ENCODE measurements around the gene PDE9A.

PDE9A gene

DNA sequence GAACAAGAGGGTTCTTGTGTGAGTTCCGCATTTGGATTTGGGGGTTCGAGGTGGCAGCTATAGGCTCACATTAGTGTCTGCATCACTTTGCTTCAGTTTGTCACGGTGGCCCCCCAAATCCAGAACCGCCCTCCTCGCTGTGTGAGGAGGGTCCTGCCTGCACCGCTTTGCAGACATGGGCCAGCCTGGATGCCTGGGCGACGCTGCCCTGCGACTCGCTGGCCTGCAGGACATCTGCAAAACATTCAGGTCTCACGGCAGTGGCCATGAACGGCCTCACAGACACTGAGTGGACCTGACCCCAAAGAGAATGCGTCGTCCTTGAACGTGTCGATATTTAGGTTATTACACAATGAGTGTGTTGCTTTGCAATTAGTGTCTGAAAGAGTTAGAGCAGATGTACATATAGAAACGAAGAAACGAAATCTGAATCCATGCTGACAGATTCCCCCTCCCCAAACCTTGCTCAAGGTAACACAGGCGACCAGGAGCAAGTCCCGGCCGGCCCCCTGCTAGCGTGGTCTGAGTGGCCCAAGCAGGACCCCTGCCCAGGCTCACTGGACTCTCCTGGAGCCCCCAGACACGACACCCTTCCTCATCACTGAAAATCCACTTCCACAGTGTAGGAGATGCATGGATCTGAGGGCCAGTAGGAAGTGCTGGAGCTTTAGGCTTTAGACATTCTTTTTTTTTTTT lies 20.4 kb downstream of the PDE9A start:
- DNase-seq, result no peak

- no peak for DNase-seq
These were observed 21.0 kb downstream of the PDE9A start for GRCh38 chr21:42674351-42674940.

GRCh38 chr21:42675403-42675802 lies 22.0 kb downstream of the PDE9A start:
- no peak for DNase-seq

DNA sequence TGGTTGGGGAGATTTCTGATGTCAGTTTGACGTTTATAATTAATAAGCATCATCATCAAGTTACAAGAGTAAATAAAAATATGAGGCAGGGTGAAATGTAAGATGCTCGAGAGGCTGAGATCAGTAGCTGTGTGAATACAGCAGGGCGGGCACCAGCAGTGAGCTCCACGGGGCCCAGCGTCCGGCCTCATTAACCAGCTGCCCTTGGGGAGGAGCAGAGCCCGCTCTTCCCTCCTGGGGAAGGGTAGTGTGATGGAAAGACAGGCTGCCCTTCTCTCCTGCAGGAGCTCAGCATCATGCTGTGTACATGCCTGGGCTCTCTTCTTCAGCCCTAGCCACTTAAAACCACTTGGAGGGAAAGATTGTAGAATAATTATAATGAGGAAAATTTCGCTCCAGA lies 23.4 kb downstream of the PDE9A start:
- no peak for DNase-seq

DNA sequence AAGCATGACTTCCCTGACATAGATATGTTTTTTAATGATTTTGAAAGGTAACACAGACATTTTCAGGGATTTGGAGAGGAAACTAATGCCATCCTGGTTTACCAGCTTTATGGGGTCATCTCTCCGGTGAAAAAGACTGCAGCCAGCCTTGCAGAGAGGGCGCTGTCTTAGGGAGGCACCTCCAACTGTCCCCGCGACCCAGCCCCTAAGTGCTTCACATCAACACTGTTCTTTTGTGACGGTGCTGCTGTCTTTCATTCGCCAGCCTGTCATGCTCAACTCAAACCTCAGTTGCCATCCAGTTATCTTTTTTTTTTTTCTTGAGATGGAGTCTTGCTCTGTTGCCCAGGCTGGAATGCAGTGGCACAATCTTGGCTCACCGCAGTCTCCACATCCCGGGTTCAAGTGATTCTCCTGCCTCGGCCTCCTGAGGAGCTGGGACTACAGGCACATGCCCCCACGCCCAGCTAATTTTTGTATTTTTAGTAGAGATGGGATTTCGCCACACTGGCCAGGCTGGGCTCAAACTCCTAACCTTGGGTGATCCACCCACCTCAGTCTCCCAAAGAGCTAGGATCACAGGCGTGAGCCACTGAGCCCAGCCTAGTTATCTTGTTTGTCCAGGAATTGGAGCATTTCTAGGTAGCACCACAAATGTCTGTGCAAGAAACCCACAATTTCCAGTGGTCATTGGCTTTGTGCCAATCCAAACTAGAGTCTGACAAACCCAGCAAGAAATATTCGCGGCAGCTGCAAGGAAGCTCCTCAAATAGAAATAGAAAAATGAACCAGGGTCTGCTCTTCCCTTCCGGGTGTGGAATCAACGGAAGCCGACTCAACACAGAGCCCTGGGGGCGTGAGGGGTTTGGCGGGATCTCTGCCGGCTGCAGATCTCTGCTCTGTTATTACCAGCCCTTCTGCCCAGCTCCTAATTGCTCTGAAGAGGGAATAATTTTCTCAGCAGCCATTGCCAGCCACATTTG lies 24.2 kb downstream of the PDE9A start:
- DNase-seq, result no peak

GRCh38 chr21:42678618-42679295 lies 25.3 kb downstream of the PDE9A start:
- no peak for DNase-seq

- DNase-seq, result no peak
These were observed 26.1 kb downstream of the PDE9A start for GRCh38 chr21:42679319-42680057.

DNA sequence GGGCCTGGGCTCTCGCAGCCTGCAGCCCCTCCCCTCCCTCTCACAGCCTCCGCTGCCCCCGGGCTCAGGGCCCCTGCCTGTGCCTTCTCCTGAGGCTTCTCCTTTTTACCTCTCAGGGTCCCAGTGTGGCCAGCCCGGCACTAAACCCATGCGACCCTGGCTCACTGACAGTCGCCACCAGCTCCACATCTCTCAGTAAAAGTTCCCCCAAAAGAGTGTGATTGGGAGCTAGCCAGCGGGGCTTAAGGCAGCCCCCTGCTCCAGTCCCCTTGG lies 26.6 kb downstream of the PDE9A start:
- no peak for DNase-seq

DNA sequence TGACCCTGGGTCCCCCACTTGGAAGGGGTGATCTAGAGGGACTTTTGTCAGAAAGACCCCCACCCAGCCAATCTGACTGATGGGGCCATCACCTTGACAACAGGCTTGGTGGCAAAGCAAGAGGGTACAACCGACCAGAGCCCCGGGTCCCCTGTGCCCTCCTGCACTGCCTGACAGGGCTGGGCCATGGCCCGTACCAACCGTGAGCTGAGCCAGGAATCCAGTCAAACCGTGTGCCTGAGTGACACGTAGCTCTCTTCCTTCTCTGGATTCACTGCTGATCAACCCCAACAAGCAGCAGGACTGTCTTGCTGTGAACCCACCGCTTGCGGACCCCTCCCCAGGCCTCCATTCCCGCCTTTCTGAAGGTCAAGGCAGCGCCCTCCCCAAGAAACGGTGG lies 27.0 kb downstream of the PDE9A start:
- no peak for DNase-seq

GRCh38 chr21:42681296-42682206 lies 28.1 kb downstream of the PDE9A start:
- DNase-seq, result no peak

DNA sequence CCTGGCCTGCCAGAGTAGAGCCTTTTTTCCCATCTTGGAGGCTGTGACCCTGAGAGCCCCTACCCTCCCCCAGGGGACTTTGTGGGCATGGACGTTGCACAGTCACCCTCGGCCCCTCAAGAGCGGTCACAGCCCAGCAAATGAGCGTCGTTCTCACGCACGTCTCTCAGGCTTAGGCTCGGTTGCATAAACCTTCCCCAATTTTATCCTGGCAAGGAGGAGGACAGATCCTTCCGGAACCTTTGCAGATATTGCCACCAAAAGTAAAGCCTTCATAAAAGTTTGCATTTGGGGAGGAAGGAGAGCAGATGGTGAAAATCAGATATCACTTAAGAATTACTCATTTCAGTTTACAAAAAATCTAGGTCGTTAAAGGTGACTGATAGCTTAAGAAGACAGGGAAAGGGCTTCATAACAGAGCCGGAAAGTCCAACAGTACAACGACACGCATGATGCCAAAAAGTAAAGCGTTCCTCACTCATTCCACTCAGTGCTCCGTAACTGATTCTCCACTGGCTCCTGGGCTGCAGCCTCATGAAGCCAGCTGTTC lies 29.3 kb downstream of the PDE9A start:
- no peak for DNase-seq

DNA sequence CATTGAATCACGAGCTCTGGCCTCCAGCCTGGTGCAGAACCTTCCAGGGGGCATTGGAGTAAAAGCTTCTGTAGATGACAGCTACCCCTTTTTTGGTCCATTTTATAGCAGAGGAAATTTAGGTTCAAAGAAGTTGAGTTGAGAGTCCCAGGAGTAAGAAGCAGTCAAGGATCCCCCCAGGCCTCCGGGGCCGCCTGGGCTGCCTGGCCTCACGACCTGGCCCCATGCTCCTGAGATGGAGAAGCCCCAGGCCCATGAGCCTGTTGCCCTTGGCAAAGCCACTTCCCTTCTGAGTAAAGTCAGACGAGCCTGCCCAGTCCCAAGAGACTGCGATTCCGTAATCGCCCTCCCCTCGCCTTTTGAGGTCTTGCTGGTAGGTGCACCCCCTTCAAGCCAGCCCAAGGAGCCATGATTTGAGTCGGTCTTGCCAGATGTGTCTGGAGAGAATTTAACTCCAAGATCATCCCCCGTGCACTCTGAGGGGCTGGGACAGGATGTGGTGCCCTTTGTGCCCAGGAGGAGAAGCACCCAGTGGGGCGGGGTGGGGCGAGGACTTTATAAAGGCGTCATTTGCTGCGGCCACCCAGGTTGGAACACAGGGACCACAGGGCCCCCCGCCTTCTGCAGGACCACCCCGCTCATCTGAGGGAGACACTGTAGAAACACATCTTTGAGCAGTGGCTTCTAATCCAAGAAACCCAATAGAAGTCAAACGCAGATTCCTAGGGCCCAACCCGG lies 30.1 kb downstream of the PDE9A start:
- no peak for DNase-seq

GRCh38 chr21:42684109-42684916 lies 30.9 kb downstream of the PDE9A start:
- peak; percentile 36 for DNase-seq

DNA sequence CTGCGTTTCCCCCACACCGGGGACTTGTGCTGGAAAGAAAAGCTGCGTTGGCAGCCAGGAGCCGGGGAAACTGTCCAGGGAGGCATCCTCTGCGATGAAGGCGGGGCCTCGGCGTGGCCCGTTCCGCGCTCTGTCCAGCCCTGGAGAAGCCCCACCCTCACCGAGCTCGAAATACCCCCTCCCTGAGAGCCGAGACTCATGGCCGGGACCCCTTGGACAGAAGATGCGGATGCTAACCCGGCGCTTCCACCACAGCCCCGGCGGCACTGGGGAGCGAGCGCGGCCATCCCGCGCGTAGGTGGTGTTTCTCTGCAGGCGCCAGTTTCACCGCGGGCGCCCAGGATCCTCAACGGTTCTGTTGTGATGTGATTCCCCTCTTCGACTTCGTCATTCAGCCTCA lies 31.6 kb downstream of the PDE9A start:
- DNase-seq, result no peak

GRCh38 chr21:42685954-42686500 lies 32.6 kb downstream of the PDE9A start:
- no peak for DNase-seq

DNA sequence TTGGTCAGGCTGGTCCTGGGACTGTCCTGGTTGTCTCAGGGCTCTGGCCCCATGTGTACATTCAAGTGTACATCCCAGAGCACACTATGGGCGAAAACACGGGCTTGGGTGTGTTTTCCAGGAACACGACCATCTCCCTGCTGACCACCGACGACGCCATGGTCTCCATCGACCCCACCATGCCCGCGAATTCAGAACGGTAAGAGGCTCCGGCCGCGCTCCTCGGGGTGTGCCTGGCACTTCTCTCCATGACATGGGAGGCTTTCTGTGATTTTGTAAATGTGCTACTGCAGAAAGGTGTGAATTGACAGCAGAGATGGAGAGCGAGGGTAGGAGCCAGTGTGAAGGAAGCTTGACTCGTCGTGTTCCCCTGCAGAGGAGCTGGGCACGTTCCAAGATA lies 34.4 kb downstream of the PDE9A start:
- no peak for DNase-seq

DNA sequence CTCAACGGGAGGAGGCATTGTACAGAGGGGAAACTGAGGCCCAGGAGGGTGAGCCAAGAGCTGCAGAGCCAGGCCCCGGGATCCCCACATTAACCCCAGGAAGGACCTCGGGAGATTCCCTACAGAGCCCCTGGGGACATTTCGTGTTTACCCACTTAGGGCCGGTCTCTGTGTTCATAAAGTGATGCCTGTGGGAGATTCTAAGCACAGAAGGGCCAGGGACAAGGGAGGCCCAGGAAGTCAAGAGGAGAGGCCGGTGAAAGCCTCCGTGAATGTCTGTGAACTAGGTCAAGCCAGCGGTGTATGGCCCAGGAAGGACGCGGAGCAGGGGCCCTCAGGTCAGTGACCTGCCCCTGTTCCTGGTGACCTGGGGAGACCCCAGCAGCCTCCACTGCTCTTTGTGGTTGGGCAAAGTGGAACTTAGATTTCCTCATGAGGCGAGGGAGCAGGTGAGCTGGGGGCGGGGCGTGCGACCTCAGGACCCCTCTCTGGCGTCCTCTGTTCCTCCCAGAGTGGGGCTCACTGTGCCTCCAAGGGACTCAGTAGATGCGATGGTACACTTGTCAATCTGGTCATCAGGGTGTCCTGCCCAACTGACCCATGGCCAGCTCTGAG lies 34.9 kb downstream of the PDE9A start:
- DNase-seq, result no peak

GRCh38 chr21:42688841-42689371 lies 35.5 kb downstream of the PDE9A start:
- DNase-seq, result no peak

DNA sequence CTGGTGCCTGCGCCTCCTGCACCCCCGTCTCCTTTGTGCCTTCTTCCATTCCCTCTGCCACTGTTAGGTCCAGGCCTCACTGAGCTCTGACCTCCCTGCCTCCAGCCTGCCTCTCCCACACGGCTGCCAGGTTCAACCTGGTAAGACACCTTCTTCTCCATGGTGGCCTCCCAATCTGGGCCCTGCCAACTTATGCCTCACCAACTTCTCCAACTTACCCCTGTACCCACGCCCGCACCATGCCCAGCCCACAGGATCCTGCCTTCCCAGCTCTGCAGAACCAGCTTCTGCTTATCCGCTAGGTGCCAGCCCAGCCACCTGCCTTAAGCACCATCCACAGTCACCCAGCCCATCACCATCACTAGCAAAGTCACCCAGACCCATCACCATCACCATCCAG lies 37.2 kb downstream of the PDE9A start:
- no peak for DNase-seq
